H54 (cell line): Measurements from ENCODE around the gene PARD3.
A peak's percentile ranks its signal among the peaks of the same experiment; 100 is the strongest.

Experiments
- DNase-seq: peaks from one replicate; pipeline ENCODE4 v3.0.0; 2011; ENCODE audit warnings: low spot score, mixed read lengths; ENCODE audit not compliant: insufficient read length
- FAIRE-seq: peaks from 3 replicates; lab custom pipeline; 2011; peaks lifted over from hg19 to GRCh38; lab: Jason Lieb, UNC
- POLR2A ChIP-seq: IDR thresholded peaks from 2 replicates; pipeline ENCODE4 v1.6.1; 2011; ENCODE audit warnings: low read depth, mild to moderate bottlenecking, low read length

PARD3 gene

DNA sequence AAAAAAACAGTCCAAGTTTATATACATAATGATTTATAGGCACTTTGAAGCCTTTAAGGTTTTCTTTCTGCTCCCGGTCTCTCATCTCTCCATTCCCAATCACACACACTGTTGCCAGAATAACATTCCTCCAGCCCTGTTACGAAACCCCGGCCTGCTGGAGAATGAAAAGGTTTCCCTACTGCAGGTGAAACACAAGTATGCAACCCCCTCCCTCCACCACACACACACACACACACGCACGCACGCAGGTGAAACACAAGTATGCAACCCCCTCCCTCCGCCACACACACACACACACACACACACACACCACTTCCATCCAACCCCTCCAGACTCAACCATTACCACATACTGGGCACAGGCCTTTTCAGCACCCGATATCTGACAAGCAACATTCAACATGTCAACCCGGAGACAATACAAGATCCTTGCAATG is 87.5 kb downstream of the PARD3 start:
- no peak for TF ChIP-seq POLR2A
- FAIRE-seq (no peak), DNase-seq (no peak)

DNA sequence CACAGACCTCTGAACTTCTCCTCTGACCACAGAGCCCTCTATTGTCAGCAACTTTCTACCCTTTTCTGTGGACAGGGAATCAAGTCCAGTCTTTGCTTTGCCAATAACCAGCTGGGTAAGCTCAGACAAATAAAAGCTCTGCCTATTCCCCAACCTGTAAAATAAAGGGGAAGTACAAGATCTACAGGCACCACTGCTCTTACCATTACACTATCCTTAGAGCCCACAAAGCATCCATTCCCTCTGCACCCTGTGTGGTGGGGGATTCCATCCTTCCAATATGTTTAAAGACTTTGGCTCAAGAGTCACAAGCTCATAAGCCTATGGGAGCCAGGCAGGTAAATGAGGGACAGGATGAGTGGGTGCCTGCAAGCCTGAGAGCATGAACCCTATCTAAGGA is 88.2 kb downstream of the PARD3 start:
- no peak for TF ChIP-seq POLR2A
- no peak for DNase-seq
- no peak for FAIRE-seq

DNA sequence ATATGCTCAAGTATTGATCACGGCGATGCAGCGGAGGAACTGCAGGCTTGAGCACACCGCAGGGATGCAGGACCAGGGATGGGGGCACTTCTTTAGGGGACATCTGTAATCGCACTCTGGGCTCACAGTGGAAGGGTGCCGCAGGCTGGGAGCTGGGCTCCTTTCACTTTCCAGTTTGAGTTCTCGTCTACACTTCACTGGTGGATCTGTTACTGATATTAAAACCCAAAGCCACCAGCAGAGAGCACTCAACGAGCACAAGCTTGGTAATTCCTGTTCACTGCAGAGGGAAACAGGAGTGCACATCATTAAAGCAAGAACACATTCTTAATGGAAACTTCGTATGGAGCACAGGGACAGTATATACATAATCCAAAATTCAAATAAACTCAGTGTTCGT is 91.3 kb downstream of the PARD3 start:
- DNase-seq (no peak), FAIRE-seq (no peak)
- no peak for TF ChIP-seq POLR2A

DNA sequence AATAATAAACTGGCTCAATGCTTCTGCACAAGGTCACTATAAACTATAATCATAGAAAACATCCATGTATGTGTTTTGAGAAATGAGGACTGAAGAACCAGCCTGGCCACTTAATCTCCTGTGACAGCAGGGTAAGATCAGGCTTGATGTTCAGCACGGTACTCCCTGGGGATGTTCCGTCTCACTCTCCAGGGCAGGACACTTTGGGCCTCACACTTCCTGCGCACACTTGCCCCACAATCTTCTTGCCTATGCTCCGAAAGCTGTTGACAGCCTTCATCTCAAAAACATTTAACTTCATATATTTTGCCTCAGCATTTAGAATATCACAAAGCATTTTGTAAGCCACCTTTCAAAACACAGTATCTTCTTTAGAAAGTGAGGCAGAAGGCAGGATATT is 92.7 kb downstream of the PARD3 start:
- FAIRE-seq (no peak), DNase-seq (no peak)
- TF ChIP-seq POLR2A: no peak

DNA sequence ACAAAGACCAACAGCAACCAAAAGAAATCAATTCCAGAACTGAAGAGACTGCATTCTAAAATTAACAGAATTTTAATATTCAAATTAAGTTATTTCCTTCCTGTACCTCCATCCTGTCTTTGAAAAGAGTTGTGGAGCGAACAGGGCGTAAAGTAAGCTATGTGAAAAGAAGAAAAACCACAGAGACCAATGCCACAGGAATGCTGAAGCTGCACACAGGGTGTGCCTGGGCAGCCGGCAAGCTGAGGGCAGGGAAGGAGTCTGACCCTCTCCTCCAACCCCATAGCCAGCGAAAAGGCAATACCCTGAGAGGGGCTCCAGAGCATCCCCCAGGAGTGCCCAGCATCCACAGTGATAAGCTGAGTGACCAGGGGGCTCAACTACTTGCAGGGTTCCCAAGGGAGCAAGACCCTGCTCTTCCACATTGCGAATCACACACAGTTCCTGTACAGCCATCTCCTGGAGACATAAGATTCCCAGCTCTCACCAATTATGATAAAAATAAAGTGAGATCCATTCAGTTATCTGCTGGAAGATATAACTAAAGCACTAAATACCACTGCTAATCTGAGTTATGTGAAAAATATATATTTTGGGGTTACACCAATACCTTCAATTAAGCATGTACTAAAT is 93.8 kb downstream of the PARD3 start:
- TF ChIP-seq POLR2A: no peak
- peak; percentile 47 for DNase-seq
- FAIRE-seq: peak; percentile 36

DNA sequence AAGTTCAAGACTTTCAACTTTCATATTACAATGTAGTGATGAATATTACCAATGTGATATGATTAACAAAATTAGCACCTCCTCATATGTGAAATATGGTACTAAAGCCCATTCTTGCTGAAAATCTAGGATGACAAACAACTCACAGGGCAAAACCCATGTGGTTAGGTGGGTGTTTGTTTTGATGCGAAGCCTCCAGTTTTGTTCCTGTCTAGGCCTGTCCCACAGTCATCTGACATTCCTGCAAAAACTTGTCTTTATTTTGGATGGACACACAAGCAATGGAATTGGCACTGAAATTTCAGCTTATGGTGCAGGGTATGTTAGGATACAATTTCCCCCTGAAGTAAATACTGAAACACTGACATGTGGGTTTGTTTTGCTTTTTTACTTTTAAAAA is 95.3 kb downstream of the PARD3 start:
- no peak for TF ChIP-seq POLR2A
- DNase-seq (no peak), FAIRE-seq (no peak)

DNA sequence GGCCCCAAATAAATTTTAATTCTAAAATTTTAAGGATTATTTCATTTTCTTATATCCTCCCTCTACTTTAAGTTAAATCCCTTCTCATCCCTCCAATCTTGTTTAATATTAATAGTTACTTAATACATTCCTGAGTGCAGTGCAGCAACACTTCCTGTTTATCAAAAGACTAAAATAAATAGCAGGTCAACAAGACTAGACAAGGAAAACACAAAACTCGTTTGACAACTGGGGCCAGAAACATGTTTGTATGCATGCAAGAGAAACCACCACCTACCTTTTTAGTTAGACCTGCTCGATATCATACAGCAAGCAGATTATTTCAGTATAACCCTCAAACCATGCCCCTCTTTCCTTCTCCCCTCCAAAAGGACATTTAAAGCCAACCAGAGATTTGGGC is 95.8 kb downstream of the PARD3 start:
- TF ChIP-seq POLR2A: no peak
- FAIRE-seq (no peak), DNase-seq (no peak)

DNA sequence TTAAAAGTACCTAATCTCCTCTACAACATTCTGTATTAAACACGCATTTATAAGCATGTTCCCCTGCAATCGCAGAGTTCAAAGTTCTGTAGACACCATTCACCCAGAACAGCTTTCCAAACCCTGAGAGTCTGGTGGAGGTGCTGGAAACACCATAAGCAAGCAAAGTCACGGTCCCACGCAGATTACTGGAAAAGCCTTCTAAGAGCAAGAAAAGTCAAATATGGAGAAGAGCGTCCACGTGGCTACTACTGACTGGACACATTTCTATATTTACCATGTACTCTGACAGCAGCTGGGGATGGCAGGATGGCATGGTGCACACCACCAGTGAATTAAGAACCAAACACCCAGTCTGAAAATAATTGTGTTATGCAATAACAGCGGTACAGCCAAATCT is 97.7 kb downstream of the PARD3 start:
- no peak for DNase-seq
- no peak for FAIRE-seq

DNA sequence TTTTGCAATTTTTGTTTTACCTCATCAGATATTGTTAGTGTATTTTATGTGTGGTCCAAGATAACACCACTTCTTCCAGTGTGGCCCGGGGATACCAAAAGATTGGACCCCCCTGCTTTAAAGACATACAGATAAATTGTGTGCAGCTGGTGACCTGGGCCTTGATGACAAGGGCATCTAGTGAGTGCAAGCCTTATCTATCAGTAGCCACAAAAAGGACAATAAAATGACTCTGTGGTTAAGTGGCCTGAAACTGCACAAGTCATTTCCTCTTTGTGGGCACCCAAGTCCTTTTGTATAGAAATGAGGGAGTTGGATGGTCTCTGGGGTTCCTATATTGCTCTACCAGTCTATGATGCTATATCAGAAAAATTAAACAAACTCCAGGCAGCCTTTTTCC is 98.1 kb downstream of the PARD3 start:
- TF ChIP-seq POLR2A: no peak
- DNase-seq (no peak), FAIRE-seq (no peak)

More for the DNA sequence above, 97.7 kb downstream of the PARD3 start:
- no peak for TF ChIP-seq POLR2A

DNA sequence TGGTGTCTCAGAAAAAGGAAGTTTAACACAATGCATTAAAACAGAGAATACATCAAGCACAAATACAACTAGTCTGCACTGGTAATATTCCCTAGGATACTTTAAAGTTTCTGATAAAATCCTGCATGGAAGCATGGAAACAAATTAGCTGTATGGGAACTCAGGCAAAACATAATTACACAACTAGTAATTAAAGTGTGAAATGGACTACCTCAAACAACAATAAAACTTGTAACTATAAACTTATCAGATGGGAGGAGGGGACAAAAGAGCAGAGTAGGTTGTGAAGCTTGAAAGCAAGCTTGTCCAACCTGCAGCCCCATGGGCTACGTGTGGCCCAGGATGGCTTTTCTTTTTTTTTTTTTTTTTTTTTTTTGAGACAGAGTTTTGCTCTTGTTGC is 98.9 kb downstream of the PARD3 start:
- DNase-seq: no peak
- no peak for TF ChIP-seq POLR2A
- no peak for FAIRE-seq

DNA sequence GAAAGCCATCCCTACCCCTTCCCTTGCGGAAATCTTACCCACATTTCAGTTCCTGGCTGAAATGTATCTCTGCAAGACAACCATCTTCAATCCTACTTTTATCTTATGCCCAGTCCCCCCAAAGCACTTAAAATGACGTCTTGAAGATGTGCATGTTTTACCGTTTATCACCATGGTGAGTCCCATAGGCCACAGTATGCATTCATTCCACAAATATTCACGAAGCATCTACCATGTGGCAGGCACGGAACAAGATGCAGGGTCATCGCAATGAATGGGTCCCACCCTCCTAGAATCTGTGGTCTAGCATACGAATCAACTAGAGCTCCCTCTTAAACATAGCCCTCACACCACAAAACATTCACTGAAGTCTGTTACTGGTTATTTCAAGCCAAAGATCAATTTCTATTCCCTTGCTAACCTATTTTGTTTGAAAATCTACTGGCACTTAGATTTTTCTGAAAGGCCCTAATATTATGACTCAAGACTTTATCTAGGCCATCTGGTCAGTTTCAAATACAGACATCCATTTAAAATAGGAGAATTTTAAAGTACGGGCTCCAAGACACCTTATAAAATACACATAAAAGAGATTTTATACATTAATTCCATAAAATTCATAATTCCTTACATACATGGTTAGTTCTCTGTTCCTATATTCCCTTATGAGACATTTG is 99.4 kb downstream of the PARD3 start:
- FAIRE-seq (no peak), DNase-seq (no peak)
- no peak for TF ChIP-seq POLR2A

DNA sequence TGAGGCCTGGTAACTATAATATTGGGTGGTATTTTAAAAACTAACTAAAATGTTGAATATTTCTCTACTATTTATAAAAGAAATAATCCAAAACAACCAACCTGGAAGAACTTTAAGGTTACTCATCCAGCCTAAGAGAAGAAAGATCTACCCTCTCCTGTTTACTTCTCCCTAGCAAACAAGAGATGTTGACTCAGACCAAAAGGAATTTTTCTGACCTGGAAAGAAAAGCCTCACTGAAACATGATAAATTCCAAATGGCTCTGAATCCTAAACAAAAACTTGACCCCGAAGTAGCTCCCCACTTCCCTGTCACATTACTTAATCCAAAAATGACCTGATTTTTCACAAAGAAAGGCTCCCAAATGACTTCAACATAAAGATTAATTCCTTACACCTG is 101.2 kb downstream of the PARD3 start:
- DNase-seq: peak; percentile 20
- no peak for FAIRE-seq
- no peak for TF ChIP-seq POLR2A

DNA sequence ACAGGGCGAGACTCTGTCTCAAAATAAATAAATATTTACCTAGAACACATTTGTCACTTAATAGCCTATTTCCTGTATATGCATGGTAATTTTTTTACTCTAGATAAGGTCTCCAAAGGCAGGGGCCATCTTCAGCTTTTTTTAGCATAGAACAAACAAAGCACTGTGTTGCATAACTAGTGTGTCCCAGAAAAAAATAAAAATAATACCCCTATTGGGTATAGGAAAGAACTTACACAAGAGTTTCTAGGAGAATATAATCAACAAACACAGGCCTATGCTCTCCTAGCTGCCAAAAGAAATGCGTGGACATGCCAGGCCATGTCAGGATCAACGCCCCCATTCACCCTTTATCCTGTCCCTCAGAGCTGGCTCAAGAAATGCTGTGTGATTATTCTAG is 103.6 kb downstream of the PARD3 start:
- FAIRE-seq: no peak
- no peak for DNase-seq
- TF ChIP-seq POLR2A: no peak

DNA sequence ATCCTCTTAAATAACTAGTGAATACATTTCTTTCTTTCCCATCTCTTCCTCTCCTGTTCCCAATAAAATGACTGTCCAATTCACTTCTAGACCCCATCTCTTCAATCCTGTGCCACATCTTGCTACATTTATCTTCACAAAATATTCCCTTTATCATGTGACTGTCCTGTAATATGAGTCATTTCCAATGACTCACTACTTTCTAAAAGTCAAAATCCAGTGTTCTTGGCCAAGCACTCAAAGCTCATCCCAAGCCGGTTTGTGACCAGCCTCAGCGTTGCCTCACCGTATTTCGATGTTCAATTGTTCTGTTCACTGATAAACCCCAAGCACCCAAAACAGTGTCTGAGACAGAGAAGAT is 104.7 kb downstream of the PARD3 start:
- no peak for FAIRE-seq
- TF ChIP-seq POLR2A: no peak
- no peak for DNase-seq
